ENCODE data around the gene MORN1.

The MORN1 gene

DNA sequence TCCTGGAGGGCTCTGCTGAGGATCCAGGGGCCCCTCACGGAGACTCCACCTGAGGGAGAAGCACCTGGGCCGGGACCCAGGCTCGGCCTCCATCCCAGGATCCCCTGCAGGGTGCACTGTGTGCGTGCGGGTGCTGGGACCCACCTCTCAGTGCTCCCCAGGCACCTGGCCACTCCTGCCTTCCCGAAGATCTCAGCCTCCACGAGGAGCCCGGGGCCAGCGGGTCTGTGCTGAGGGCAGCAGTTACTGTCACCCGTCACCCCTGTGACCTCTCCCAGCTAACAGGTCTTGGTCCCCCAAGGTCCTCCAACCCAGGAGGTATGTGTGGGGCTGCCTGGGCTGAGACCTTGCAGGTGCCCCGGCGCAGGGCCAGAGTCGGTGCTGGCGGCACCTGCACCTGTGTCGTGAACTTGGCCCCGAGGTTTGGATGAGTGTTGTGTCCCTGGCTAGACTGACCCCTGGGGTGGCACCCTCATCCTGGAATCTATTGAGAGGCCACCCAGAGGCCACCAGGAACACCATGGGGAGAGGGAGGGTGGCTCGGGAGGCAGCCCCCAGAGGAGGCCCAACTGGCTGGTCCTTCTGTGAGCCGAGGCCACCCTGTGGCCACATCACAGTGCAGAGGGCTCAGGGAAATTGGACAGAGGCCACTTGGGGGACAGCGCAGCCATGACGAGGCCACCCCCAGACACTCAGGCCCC lies 17.7 kb downstream of the MORN1 start:
- no peak for DNase-seq (ENCODE audit: low spot score)

DNA sequence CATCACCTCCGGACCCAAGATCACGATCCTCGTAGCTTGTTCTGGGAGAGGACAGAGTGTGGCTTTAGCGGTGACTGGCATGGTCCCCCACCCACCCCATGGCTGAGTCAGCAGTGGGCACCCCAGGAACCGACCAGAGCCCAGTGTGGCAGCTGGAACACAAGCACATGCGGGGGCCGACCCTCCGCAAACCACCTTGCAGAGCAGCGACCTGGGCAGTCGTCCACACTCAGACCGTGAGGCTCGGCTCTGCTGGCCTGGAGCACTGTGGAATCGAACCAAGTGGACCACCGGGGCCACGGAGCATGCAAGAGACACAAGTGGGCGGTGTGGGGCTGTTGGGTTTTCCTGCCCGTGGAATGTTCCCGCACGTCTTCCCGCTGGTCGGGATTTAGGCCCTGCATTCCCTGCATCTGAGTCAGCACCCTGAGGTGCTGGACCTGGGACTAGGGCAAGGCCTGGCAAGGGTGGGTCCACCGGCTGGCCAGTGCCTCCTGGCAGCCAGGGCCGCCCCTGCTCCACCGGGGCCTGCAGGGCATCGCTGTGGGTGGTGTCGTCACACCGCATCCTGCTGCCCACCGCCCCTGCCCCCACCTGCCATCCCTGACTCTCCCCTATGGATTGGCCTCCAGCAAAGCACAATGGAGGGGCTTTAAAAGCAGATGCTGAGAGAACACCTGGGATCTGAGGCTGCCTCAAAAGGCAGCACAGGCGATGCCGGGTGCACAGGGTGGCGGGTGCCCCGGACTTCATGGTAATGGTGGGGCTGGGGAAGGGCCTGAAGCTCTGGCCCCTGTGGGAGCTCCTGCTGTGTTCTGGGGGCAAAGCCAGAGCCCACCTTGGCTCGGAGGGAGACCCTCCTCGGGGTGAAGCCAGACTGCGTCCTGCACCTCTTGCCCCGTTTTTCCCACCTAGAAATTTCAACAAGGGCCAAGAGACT lies 18.5 kb downstream of the MORN1 start:
- no peak for DNase-seq (ENCODE audit: low spot score)

DNA sequence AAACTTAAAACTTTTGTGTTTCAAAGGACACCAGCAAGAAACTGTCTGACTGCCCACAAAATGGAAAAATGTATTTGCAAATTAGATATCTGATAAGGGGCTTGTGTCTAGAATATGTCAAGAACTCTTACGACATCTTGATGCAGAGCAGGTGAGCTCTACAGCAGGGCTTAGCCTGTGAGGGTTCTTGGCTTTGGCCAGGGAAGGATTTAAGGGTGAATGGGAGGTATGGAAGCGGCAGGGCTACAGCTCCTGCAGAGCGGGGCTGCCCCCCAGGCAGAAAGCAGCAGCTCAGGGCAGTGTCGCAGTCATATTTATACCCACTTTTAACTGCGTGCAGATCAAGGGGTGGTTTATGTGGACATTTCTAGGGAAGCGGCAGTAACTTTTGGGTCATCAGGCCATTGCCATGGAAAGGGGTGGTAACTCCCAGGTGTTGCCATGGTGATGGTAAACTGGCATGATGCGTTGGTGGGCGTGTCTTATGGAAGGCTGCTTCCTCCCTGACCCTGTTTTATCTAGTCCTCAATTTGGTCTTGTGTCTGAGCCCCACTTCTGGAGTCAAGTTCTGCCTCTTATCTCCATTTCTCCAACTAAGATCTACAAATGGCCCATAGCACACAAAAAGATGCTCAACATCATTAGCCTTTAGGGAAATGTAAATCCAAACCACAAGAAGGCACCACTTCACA lies 23.2 kb downstream of the MORN1 start:
- no peak for DNase-seq (ENCODE audit: low spot score)

DNA sequence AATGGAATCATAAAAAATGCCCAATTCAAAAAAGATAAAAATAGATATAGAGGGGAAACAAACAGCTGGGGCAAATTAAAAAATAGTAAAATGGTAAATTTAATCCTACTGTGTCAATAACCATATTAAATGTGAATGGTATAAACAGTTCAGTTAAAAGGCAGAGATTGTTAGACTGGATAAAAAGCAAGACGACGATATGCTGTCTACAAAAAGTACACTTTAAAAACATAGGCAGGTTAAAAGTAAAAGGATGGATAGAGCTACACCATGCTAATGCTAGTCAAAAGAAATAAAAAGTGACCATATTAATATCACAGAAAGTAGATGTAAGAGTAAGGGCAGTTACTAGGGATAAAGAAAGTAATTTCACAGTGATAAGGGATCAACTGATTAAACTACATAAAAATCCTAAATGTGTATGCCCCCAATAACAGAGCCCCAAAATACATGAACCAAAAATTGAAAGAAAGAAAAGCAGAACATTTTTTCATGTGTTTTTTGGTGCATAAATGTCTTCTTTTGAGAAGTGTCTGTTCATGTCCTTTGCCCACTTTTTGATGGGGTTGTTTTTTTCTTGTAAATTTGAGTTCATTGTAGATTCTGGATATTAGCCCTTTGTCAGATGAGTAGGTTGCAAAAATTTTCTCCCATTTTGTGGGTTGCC lies 27.4 kb downstream of the MORN1 start:
- no peak for DNase-seq (ENCODE audit: low spot score)

DNA sequence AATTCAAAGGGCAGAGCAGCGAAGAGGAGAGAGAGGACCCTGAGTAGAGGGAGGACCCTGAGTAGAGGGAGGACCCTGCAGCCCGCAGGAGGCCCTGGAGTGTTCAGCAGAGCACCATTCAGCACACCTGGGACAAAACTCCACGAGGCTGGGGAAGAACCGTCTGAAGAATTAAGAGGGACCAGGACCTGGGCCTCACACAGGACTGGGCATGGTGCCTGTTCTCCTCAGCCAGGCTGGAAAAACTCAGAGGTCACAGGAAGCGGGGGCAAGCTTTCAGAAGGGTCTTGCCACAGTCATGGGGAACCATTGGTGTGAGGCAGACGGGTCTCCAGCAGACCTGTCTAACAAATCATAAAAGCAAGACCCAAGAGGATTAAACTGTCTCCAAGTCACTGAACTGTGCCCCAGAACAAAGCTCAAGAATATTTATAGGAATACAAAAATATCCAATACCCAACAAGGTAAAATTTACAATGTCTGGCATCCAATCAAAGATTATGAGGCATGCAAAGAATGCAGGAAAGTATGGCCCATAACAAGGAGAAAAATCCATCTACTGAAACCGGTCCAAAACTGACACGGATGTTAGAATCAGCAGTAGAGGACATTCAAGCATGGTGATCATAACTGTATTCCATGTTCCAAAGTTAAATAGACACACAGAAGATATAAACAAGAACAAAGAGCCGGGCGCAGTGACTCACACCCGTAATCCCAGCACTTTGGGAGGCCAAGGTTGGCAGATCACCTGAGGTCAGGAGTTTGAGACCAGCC lies 30.6 kb downstream of the MORN1 start:
- no peak for DNase-seq (ENCODE audit: low spot score)

DNA sequence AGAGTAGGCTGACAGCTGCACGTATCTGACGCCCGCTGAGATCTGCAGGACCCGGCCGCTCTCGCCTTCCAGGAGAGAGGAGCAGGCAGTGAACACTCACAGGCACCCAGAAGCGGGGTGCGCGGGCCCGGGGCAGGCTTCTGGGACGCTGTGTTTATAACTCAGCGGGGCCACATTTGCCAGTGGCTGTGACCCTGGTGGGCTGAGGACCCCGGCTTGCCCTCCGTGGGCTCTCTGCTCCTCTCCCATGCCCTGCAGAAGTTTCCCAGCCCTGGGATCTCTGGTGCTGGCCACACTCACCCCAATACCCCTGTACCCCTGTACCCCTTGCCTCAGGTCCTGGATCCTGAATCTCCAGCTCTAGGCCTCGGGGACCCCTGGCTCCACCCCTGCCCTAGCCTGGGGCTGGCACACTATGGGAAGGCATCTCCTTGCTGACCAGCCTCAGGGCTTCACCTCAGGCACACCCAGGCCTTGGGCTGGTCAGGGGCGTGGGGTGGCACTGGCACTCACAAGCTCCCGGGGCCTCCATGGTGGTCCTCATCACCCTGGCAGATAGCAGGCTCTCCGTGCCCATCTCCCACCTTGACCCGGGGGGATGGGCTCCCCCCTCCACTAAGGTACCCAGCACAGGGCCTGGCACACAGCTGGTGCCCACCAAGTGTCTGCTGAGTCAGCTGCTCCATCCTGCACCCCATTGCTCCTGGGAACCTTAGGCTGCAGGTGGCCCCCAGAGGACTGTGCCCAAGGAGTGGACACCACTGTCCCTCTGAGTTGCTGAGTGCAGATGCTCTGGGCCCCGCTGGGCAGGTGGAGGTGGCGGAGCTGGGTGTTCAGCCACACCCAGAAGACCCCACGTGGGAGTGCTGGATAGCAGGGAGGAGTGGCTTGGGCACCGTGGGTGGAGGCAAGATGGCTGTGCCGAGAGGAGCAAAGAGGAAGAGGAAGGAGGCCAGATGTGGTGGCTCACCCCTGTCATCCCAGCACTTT lies 32.4 kb downstream of the MORN1 start:
- DNase-seq (ENCODE audit: low spot score) = no peak

DNA sequence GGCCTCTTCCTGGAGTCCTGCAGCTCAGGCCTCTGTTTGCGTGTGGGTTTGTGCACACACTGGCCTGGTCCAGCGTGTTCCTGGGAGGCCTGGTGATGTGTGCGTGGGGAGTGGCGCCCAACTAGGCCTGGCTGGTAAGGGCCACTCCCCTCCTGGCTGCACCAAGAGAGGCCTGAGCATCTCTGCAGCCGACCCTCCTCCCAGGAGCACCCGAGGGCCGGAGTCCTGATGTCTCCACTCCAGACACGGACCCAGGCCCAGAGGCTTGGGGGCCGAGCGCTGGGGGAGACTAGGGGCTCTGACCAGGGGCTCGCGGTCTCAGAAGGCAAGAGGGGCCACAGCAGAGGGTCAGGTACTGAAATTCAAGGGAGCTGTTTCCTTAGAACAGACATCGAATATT lies 33.3 kb downstream of the MORN1 start:
- no peak for DNase-seq (ENCODE audit: low spot score)

DNA sequence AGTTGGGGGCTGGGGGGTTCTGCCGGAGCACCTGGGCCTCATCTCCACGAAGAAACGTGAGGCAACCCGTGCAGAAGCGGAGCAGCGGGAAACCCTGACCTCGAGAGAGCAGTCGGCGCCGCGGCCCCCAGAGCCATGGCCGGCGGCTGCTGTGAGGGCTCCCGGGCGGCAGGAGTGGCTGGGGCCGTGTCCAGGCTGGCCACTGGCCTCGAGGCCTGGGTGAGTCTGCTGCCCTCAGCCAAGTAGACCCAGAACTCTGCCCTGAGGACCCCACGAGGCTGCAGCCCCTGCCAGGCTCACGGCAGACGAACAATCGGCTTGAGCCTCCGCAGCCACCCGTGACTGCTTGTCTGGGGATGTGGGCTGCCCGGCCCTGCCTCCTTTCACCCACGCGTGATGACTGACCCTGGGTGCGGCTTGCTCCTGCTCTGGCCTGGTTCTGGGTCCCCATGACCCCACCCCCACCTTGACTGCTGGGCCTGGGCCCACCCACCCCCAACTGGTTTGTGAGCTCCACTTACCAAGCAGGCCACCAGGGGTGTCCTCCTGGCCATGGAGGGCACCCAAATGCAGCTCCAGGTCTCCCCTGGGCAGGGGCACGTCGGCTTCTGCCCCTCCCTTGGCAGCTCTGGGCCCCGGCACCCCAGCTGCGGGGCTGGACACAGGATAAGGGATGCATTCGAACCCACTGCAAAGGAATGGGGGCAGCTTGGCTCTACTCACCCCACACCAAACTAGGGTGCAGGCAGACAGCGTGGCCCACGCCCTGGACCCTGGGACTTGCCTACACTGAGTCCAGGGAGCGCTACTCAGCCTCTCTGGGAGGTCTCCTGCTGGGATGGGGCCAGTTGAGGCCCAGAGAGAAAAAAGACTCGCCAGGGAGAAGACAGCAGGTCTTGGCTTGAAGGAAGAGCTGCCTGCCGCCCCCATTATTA lies 34.2 kb downstream of the MORN1 start:
- DNase-seq (ENCODE audit: low spot score) = no peak

DNA sequence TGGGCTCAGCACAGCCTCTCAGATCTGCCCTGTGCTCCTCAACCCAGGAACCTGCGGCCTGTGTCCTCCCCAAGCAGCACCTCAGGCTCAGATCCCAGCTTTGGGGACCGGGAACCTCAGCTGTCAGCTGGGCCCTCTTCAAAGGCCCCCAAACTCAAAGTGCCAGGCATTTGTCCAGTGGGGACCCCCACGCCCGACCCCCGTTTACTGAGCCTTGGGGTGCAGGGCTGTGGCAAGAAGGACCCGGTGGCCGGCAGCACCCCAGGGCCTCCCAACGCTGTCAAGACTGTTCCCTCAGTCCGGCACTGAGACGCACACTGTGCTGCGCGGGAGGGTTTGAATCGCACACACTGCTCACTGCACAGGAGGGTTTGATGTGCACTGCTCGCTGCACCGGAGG lies 35.0 kb downstream of the MORN1 start:
- no peak for DNase-seq (ENCODE audit: low spot score)

DNA sequence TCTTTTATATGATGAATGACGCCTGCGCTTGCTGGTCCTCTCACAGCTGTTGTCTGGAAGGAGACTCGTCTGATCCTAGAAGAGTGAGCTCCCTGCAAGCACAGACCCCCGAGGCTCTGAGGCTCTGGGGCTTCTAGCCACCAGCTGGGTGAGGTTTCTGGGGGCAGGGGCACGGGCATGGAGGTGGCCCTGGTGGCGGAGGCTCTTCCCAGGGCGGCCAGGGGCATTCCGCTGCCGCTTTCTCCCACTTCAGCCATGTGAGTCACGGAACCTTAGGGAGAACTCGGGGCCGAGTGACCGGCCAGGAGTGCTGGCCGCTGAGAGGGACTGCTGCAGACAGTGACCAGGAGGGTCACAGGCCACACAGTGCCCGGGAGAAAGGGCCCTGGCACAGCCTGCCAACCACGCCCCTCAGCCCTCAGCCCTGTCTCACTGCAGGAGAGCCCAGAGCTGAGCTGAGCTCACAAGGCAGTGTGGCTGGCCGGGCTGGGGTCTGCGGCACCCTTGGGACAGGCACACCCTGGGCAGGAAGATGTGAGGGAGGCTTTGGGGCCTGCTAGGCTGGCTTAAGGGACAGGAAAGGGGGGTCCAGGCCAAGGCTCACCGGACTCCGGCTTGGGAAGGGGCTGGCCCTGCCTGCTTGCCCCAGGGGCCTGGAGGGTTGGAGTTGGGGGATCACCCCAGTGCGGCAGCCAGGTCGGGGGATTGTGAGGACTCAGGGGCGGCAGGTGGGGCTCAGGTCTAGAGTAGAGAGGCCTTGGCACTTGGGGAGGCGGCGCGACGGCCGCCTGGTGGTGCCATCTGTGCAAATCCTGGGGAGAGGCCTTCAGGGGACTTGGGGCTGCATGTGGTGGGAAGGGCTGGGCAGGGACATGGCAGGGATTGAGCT lies 35.7 kb downstream of the MORN1 start:
- DNase-seq (ENCODE audit: low spot score) = no peak

DNA sequence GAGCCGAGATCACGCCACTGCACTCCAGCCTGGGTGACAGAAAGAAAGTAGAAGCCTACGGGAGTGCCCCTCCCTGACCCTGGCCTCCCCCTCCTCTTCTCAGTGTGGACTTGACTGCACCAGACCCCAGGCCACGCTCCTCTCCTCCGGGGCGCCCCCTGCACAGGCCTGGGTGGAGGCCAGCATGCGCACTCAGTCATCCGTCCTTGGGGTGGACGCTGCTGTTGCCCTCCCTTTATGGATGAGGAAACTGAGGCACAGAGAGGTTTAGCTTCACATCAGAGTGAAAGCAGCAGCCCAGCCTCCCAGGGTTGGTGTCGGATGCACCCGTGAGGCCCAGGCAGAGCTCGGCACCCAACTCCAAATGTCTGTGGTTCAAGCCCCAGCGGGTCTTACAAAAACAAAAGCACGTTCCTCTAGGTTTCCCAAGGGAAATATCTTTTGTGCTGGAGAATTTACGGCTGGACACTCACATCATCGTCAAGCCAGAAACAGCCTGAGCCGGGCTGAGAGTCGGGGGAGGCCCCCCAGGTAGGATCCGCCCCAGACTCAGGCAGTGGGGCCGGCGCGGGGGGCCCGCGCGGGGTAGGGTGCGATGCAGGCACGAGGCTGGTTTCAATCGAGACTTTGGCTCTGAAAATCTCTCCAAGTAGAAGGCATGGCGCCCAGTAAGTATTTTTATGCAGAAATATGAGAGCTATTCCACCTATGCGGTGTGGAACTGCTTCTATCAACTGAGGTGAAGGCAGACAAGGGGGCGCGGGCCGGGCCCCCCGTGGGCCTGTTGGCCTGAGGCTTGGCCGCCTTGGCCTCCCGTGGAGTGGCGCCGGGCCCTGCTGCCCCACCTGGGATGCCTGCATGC lies 36.6 kb downstream of the MORN1 start:
- DNase-seq (ENCODE audit: low spot score) = no peak

DNA sequence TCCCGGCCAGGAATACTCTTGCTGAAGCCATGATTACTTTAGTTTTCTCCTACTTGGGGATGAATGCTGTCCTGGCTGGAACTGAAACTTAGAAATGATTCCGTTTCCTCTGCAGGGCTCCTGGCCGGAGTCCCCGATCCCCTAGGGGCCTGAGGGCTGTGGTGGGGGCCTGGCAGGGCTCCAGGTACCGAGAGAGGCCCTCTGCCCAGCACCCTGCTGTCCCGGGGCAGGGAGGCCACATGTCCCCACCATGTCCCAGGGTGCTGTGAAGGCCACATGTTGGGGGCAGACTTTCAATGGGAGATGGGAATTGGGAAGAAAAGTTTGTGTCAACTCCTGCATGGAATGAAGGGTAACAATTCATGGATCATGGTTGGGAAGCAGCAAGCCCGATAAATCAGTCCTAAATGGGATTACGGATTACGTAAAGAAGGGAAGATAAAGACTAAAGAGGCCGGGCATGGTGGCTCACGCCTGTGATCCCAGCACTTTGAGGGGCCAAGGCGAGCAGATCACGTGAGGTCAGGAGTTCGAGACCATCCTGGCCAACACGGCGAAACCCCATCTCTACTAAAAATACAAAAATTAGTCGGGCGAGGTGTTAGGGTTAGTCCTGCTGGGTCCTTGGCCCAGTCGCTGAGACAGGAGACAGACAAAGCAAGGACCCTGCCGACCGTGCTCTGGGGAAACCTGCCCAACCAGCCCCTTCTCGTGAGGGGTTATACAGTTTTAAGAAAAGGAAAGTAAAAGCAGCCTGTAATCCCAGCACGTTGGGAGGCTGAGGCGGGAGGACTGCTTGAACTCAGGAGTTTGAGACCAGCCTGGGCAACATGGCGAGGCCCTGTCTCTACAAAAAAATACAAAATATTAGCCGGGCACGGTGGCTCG lies 37.6 kb downstream of the MORN1 start:
- no peak for DNase-seq (ENCODE audit: low spot score)

DNA sequence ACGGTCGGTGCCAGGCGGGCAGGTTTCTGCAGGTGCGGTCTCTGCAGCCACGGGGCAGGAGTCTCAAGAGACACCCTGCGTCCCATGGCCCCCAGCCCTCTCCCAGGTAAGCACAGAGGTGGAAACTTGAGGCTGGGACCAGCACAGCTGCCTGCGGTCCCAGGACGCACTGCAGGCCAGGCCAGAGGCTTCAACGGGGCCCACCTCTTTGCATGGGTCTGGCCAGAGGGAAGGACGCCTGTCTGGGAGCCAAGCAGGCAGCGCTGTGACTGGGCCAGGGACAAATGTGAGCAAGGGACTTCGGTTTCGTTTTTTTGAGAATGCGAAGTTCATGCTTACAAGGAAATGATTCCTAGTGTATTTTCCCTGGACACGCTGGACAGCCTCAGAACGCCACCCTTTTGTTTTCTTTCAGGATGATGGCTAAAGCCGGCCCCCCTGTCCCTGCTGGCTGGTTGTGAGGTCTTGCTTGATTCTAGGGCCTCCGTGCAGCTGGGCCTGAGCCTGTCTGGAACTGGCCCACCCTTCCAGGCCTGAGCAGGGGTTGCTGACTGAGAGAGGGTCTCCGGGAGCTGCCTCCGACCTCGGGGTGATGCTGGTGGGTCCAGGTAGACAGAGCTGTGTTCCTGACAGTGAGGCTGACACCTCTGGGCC lies 38.3 kb downstream of the MORN1 start:
- DNase-seq (ENCODE audit: low spot score) = no peak

DNA sequence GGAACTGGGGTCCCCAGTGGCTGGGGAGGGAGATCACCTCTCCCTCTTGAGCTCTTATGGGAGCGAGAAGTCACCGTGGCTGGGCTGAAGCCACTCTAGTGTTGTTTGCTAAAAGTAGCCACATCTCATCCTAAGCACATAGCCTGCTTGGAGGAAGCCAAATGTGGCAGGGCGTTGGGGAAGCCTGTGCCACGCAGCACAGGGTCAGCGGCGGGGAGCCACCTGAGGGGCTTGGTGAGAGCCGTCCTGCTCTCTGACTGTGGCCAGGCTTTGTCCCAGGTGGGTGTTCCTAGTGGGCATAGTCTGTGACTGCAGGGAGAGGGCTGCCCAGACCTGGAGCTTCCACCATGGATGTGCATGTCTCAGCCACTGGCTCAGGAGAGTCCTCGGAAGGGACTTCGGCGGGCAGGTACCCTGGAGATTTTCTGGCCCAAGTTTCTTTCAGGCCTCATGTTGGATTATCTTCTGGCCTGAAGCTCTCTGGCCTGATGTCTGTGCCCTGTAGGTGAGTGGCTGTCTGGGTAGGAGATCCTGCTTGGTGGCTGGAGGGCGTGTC lies 38.9 kb downstream of the MORN1 start:
- DNase-seq (ENCODE audit: low spot score) = no peak

DNA sequence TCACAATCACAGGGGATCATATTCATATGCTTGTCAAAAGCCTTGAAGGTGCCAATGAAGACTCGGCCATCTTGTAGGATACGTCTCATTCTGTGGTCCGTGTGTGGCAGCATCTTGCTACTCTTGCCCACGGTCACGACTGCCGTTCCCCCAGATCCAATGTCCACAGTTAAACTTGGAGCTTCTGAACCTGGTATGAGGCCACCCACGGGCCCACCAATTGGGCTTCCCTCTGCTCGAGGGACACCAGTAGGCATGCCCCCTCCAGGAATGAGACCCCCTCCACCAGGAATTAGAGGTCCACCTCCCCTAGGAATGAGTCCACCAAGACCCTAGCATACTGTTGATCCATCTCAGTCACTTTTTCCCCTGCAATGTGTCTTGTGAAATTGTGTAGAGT lies 39.6 kb downstream of the MORN1 start:
- no peak for DNase-seq (ENCODE audit: low spot score)
